Liver (tissue), 3 donors: ENCODE results near the gene OSBPL10.

Source experiments
- CTCF ChIP-seq: fragments of 150-350 bp; IDR thresholded peaks from 2 replicates; pipeline ENCODE4 v1.5.1; 2017; ENCODE audit warnings: improper control_type of control experiment, low read depth, low read length; ENCODE audit not compliant: missing input control
- EGR1 ChIP-seq, 2 donors: IDR thresholded peaks; 2 replicates each; pipeline ENCODE4 v1.6.1; 2016 to 2018; ENCODE audit warnings: antibody characterized with exemption in 2 of 2, low read depth in 2 of 2
- GABPA ChIP-seq, 2 donors: IDR thresholded peaks in 1 of 2; conservative IDR thresholded peaks in 1 of 2; 2 replicates each; pipeline ENCODE4 v1.6.1; 2016; ENCODE audit warnings: antibody characterized with exemption in 2 of 2, mild to moderate bottlenecking in 1 of 2, moderate library complexity in 1 of 2
- JUND ChIP-seq, 2 donors: IDR thresholded peaks; 2 replicates each; pipeline ENCODE4 v1.6.1; 2016; ENCODE audit warnings: antibody characterized with exemption in 2 of 2
- MAX ChIP-seq: IDR thresholded peaks from 2 replicates; pipeline ENCODE4 v1.6.1; 2016; ENCODE audit warnings: antibody characterized with exemption
- RAD21 ChIP-seq, 2 donors: IDR thresholded peaks; 2 replicates each; pipeline ENCODE4 v1.6.1; 2016; ENCODE audit warnings: antibody characterized with exemption in 2 of 2, mild to moderate bottlenecking in 2 of 2
- RXRA ChIP-seq, 2 donors: IDR thresholded peaks; 2 replicates each; pipeline ENCODE4 v1.6.1; 2017 to 2018; ENCODE audit warnings: antibody characterized with exemption in 2 of 2, mild to moderate bottlenecking in 1 of 2
- SP1 ChIP-seq: IDR thresholded peaks from 2 replicates; pipeline ENCODE4 v1.6.1; 2018; ENCODE audit warnings: antibody characterized with exemption, mild to moderate bottlenecking
- donor health status: healthy.
- donor health status: healthy.

GRCh38 chr3:31984321-31984720, 3.3 kb upstream of the OSBPL10 start:
- TF ChIP-seq RXRA (IDR thresholded peaks at IDR 0.05) (no peak), CTCF (no peak), JUND (IDR thresholded peaks at IDR 0.05) (no peak), GABPA (IDR thresholded peaks at IDR 0.05 in 1 of 2, conservative IDR thresholded peaks at IDR 0.05 in 1 of 2) (no peak), EGR1 (IDR thresholded peaks at IDR 0.05; ENCODE audit: low read depth in 2 of 2) (no peak), MAX (no peak), SP1 (no peak), RAD21 (IDR thresholded peaks at IDR 0.05) (no peak)
